GM06990 (cell line): Measurements from ENCODE around the gene JMJD4.
A peak's percentile ranks its signal among the peaks of the same experiment; 100 is the strongest.

Experiments
- DNase-seq: peaks from one replicate; pipeline ENCODE4 v3.0.0-alpha.2; 2011; ENCODE audit not compliant: insufficient read length; ENCODE audit errors: extremely low read depth
- H3K27me3 ChIP-seq: replicated peaks from 2 replicates; pipeline ENCODE4 v1.6.0; 2011; ENCODE audit warnings: low read length; ENCODE audit not compliant: control insufficient read depth, insufficient read depth
- H3K36me3 ChIP-seq: 2 replicates; pipeline ENCODE4 v1.5.1; 2011; ENCODE audit warnings: low read length; ENCODE audit not compliant: control insufficient read depth, insufficient read depth
- H3K4me3 ChIP-seq: replicated peaks from 2 replicates; pipeline ENCODE4 v1.5.1; 2011; ENCODE audit warnings: low read depth, mild to moderate bottlenecking, control low read depth, low read length
- TF ChIP-seq, protein P1 (sequence below): IDR thresholded peaks from 2 replicates; pipeline ENCODE4 v1.5.1; 2011; ENCODE audit warnings: low read length, control low read depth, mild to moderate bottlenecking, inconsistent platforms; ENCODE audit not compliant: insufficient read depth, poor library complexity, severe bottlenecking

Gene JMJD4

GRCh38 chr1:227731241-227731677 lies 3.8 kb downstream of the JMJD4 start:
- no peak for DNase-seq
- H3K36me3 ChIP-seq: peaks cover 18% of the 10 kb centered on the region
- no peaks in the 10 kb centered on the region for H3K27me3 ChIP-seq
- TF ChIP-seq, protein P1, sequence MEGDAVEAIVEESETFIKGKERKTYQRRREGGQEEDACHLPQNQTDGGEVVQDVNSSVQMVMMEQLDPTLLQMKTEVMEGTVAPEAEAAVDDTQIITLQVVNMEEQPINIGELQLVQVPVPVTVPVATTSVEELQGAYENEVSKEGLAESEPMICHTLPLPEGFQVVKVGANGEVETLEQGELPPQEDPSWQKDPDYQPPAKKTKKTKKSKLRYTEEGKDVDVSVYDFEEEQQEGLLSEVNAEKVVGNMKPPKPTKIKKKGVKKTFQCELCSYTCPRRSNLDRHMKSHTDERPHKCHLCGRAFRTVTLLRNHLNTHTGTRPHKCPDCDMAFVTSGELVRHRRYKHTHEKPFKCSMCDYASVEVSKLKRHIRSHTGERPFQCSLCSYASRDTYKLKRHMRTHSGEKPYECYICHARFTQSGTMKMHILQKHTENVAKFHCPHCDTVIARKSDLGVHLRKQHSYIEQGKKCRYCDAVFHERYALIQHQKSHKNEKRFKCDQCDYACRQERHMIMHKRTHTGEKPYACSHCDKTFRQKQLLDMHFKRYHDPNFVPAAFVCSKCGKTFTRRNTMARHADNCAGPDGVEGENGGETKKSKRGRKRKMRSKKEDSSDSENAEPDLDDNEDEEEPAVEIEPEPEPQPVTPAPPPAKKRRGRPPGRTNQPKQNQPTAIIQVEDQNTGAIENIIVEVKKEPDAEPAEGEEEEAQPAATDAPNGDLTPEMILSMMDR: no peak
- no peak overlapping the region for H3K4me3 ChIP-seq

GRCh38 chr1:227730630-227731151 lies 4.4 kb downstream of the JMJD4 start:
- no peak for DNase-seq
- no peaks in the 10 kb centered on the region for H3K27me3 ChIP-seq
- H3K4me3 ChIP-seq: no peak overlapping the region
- TF ChIP-seq, protein P1: no peak
- peaks cover 18% of the 10 kb centered on the region for H3K36me3 ChIP-seq

DNA sequence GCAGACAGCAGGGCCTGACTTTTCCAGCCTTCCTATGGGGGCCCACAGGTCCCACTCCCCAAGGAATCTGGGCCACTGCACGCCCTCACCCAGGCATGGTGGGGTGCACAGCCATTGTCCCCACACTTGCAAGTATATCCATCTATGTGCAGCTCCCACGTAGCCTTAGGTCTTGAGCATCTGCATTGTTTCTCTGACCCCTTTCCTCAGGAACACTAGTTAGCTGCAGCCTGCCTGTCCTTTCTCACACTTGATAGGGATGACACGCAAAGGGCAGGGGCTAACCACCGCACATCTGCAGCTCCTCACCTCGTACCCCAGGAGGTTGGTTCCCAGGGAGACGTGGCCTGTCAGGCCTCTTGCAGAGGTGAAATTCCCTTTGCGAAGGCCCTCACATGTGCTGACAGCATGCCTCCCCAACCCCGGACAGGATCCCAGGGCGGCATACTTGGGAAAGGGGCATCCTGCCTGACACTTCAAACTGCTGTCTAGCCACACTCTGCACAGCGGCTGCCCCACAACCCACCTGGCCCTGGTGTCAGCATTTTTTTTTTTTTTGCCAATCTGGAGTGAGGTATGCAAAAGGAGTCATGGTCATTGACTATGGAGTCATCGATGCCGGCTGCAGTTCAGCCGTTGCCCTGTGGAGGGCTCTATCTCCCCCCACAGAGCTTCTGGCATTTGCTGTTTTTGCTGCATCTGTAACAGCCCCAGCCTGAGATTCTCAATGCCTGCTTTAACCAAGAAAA lies 5.0 kb downstream of the JMJD4 start:
- no peak for DNase-seq
- Histone ChIP-seq H3K4me3 (no peak overlapping the region), H3K36me3 (peaks cover 18% of the 10 kb centered on the region), H3K27me3 (no peaks in the 10 kb centered on the region)
- TF ChIP-seq, protein P1: peak; percentile 72

GRCh38 chr1:227729144-227729880 lies 5.8 kb downstream of the JMJD4 start:
- Histone ChIP-seq H3K27me3 (no peaks in the 10 kb centered on the region), H3K36me3 (peaks cover 18% of the 10 kb centered on the region), H3K4me3 (peak overlapping the region; percentile 63)
- TF ChIP-seq, protein P1: no peak
- DNase-seq: no peak

DNA sequence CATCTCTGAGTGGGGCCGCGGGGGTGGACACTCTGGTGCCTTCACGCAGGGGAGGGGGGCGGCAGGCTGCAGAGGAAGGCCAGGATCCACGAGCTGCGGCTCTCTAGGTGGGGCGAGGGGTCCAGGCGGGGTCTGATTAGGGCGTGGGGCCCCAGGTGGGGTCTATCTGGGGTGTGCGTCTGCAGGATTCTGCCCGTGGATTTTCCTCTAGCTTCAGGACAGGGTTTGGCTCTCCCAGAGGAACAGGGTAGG lies 6.3 kb downstream of the JMJD4 start:
- Histone ChIP-seq H3K27me3 (no peaks in the 10 kb centered on the region), H3K36me3 (peaks cover 18% of the 10 kb centered on the region), H3K4me3 (peak overlapping the region; percentile 63)
- TF ChIP-seq, protein P1: no peak
- no peak for DNase-seq
